IMR-90 (cell line): ENCODE results near the gene EMID1. TPM values are rescaled to one million over a fixed set of nuclear protein-coding genes. Genes with fewer than 3 reads are reported as not detected.

Experiments used
- ATAC-seq: fragments of 200-7000 bp; cut with Tn5 transposase; 2 replicates; pipeline ENCODE4 v1.9.1; 2020; ENCODE audit warnings: low read depth, mild to moderate bottlenecking, moderate library complexity
- BruUV-seq: library from RNA; stranded (reverse); fragments of 400-500 nt; replicated peaks from 2 replicates; lab custom pipeline; 2021; lab: Mats Ljungman, UMichigan
- CTCF ChIA-PET: fragments of 300-600 bp; formaldehyde crosslinking; extraction: SDS; loops from one replicate; lab custom pipeline; 2021; ENCODE audit warnings: antibody characterized with exemption; lab: Yijun Ruan, JAX
- POLR2A ChIA-PET: fragments of 300-600 bp; sonication (Branson Sonifier 250); formaldehyde crosslinking; loops from one replicate; lab custom pipeline; 2022; ENCODE audit warnings: antibody characterized with exemption; ENCODE audit not compliant: unreplicated experiment; lab: Charles Lee
- DNase-seq: peaks from one replicate; pipeline ENCODE4 v3.0.0; 2013
- H2AFZ ChIP-seq: replicated peaks from 2 replicates; pipeline ENCODE3; 2013; ENCODE audit warnings: low read length, mild to moderate bottlenecking; ENCODE audit not compliant: poor library complexity
- H2AK5ac ChIP-seq: 2 replicates; pipeline ENCODE4 v1.6.1; 2013; ENCODE audit warnings: low read depth, low read length, inconsistent platforms
- H2AK9ac ChIP-seq: replicated peaks from 2 replicates; pipeline ENCODE3; 2013; ENCODE audit warnings: mild to moderate bottlenecking, low read depth, low read length, moderate library complexity; ENCODE audit not compliant: poor library complexity
- H2BK120ac ChIP-seq: 2 replicates; pipeline ENCODE4 v1.6.1; 2013; ENCODE audit warnings: low read depth, low read length, inconsistent platforms
- H2BK15ac ChIP-seq: 3 replicates; pipeline ENCODE4 v1.6.1; 2013; ENCODE audit warnings: low read depth, low read length, inconsistent platforms
- H2BK20ac ChIP-seq: 2 replicates; pipeline ENCODE4 v1.6.1; 2013; ENCODE audit warnings: low read depth, mild to moderate bottlenecking, inconsistent platforms, low read length, moderate library complexity
- H2BK5ac ChIP-seq: 2 replicates; pipeline ENCODE4 v1.6.1; 2013; ENCODE audit warnings: mild to moderate bottlenecking, low read depth, low read length, inconsistent platforms; ENCODE audit not compliant: poor library complexity, severe bottlenecking
- H3K14ac ChIP-seq: replicated peaks from 2 replicates; pipeline ENCODE4 v1.6.1; 2013; ENCODE audit warnings: low read depth, low read length, inconsistent platforms
- H3K18ac ChIP-seq: 2 replicates; pipeline ENCODE4 v1.6.1; 2013; ENCODE audit warnings: low read depth, low read length, control low read depth
- H3K23ac ChIP-seq: 2 replicates; pipeline ENCODE4 v1.6.1; 2013; ENCODE audit warnings: low read depth, low read length, inconsistent platforms
- H3K27ac ChIP-seq: 2 replicates; pipeline ENCODE4 v1.5.1; 2013; ENCODE audit warnings: mild to moderate bottlenecking, control low read depth, low read length; ENCODE audit not compliant: insufficient read depth
- H3K27me3 ChIP-seq: 2 replicates; pipeline ENCODE4 v1.6.1; 2013; ENCODE audit warnings: low read length; ENCODE audit not compliant: control insufficient read depth, insufficient read depth
- H3K36me3 ChIP-seq: 2 replicates; pipeline ENCODE4 v1.6.1; 2013; ENCODE audit warnings: low read length, mixed read lengths; ENCODE audit not compliant: control insufficient read depth, insufficient read depth
- H3K4ac ChIP-seq: 2 replicates; pipeline ENCODE4 v1.6.1; 2013; ENCODE audit warnings: low read depth, low read length, inconsistent platforms
- H3K4me1 ChIP-seq: 2 replicates; pipeline ENCODE4 v1.6.1; 2013; ENCODE audit warnings: low read length, mixed read lengths; ENCODE audit not compliant: control insufficient read depth, insufficient read depth
- H3K4me2 ChIP-seq: 2 replicates; pipeline ENCODE4 v1.6.1; 2013; ENCODE audit warnings: low read depth, mild to moderate bottlenecking, control low read depth, low read length, moderate library complexity
- H3K4me3 ChIP-seq: 2 replicates; pipeline ENCODE4 v1.5.1; 2013; ENCODE audit warnings: low read depth, mild to moderate bottlenecking, control low read depth, low read length, moderate library complexity; ENCODE audit not compliant: insufficient read depth
- H3K56ac ChIP-seq: 2 replicates; pipeline ENCODE4 v1.6.1; 2013; ENCODE audit warnings: low read length, inconsistent platforms; ENCODE audit not compliant: insufficient read depth; ENCODE audit errors: extremely low read depth
- H3K79me1 ChIP-seq, 2 experiments: 2 replicates each; pipeline ENCODE4 v1.6.1; 2013; ENCODE audit warnings: low read length in 2 of 2, inconsistent platforms in 1 of 2, low read depth in 1 of 2
- H3K9ac ChIP-seq: 2 replicates; pipeline ENCODE4 v1.6.1; 2013; ENCODE audit warnings: low read depth, low read length, control low read depth
- H3K9me1 ChIP-seq: 2 replicates; pipeline ENCODE4 v1.6.1; 2013; ENCODE audit warnings: low read length, inconsistent platforms; ENCODE audit not compliant: insufficient read depth
- H3K9me3 ChIP-seq: 2 replicates; pipeline ENCODE4 v1.6.1; 2013; ENCODE audit warnings: low read length; ENCODE audit not compliant: control insufficient read depth, insufficient read depth
- H4K20me1 ChIP-seq: 2 replicates; pipeline ENCODE4 v1.6.1; 2013; ENCODE audit warnings: low read length, inconsistent platforms; ENCODE audit not compliant: insufficient read depth
- H4K5ac ChIP-seq: 2 replicates; pipeline ENCODE4 v1.6.1; 2013; ENCODE audit warnings: mild to moderate bottlenecking, low read depth, low read length, control low read depth
- H4K8ac ChIP-seq, 2 experiments: 2 replicates each; pipeline ENCODE4 v1.6.1; 2013; ENCODE audit warnings: low read depth in 2 of 2, low read length in 2 of 2, control low read depth in 1 of 2, inconsistent platforms in 1 of 2
- H4K91ac ChIP-seq: 2 replicates; pipeline ENCODE4 v1.6.1; 2013; ENCODE audit warnings: low read depth, low read length, inconsistent platforms; ENCODE audit not compliant: insufficient read depth
- BHLHE40 ChIP-seq: fragments of 150-350 bp; IDR thresholded peaks from 2 replicates; pipeline ENCODE4 v1.6.1; 2016; ENCODE audit warnings: mild to moderate bottlenecking, low read depth, low read length
- CTCF ChIP-seq: conservative IDR thresholded peaks from 2 replicates; pipeline ENCODE4 v1.5.1; 2012; ENCODE audit warnings: mild to moderate bottlenecking, low read depth, low read length, improper control_type of control experiment
- ELK1 ChIP-seq: fragments of 150-350 bp; IDR thresholded peaks from 2 replicates; pipeline ENCODE4 v1.6.1; 2016; ENCODE audit warnings: low read depth, mild to moderate bottlenecking, low read length, moderate library complexity, borderline replicate concordance
- POLR2A ChIP-seq: IDR thresholded peaks from 2 replicates; pipeline ENCODE4 v1.6.1; 2012; ENCODE audit warnings: mild to moderate bottlenecking, low read depth, low read length
- RAD21 ChIP-seq: IDR thresholded peaks from 2 replicates; pipeline ENCODE4 v1.6.1; 2012; ENCODE audit warnings: low read length, improper control_type of control experiment
- RCOR1 ChIP-seq: IDR thresholded peaks from 2 replicates; pipeline ENCODE4 v1.6.1; 2012; ENCODE audit warnings: mild to moderate bottlenecking, low read length, improper control_type of control experiment; ENCODE audit not compliant: insufficient replicate concordance
- RFX5 ChIP-seq: IDR thresholded peaks from 2 replicates; pipeline ENCODE4 v1.8.0; 2012; ENCODE audit warnings: low read depth, mild to moderate bottlenecking, low read length, moderate library complexity
- USF2 ChIP-seq: fragments of 150-350 bp; IDR thresholded peaks from 2 replicates; pipeline ENCODE4 v1.6.1; 2017; ENCODE audit warnings: mild to moderate bottlenecking, antibody characterized with exemption, low read length, low read depth
- WGBS, 2 experiments: methylation state at CpG; one replicate each; pipeline versions ENCODE4 v1.1.5 to v1.1.7; 2013; ENCODE audit warnings: missing lambda C conversion rate in 2 of 2; ENCODE audit not compliant: insufficient read length in 1 of 2; ENCODE audit errors: extremely low coverage in 2 of 2; 5-methylcytosine and 5-hydroxymethylcytosine counted together
- dilution Hi-C: fragments of 300-500 bp; cut with HindIII; formaldehyde crosslinking; loops from one replicate; pipeline ENCODE4 v1.14.3; 2018; ENCODE audit warnings: low sequenced_read_pairs; ENCODE audit not compliant: unreplicated experiment
- in situ Hi-C: fragments of 300-500 bp; cut with MboI; formaldehyde crosslinking; loops from 3 replicates; pipeline ENCODE4 v1.14.3; 2019; ENCODE audit warnings: low sequenced_read_pairs, inconsistent platforms, mixed read lengths
- intact Hi-C: fragments of 100-400 bp; cut with micrococcal nuclease; formaldehyde crosslinking; loops from 2 replicates; pipeline ENCODE4 v1.10.0; 2022
- polyA plus RNA-seq, 3 experiments: library from polyadenylated mRNA; depleted of rRNA; stranded (reverse); fragments of >200 nt; gene quantifications; 2 replicates each; pipeline ENCODE4 v1.2.3, GENCODE V29; 2012; ENCODE audit warnings: low replicate concordance in 1 of 3
- total RNA-seq: library from RNA; depleted of rRNA; stranded (reverse); fragments of >200 nt; gene quantifications from 2 replicates; pipeline ENCODE4 v1.2.3, GENCODE V29; 2012

Gene EMID1
- total and polyA plus RNA-seq, 2 of the 4 experiments (the other 2 are of a cell fraction) = 0.54 to 1.3 TPM

- no peak overlapping the region for H3K4ac ChIP-seq
- no peak overlapping the region for H3K27ac ChIP-seq
- H3K4me3 ChIP-seq = no peak overlapping the region
- no peaks in the 10 kb centered on the region for H3K4me1 ChIP-seq
- H3K79me1 ChIP-seq = no peaks in the 10 kb centered on the region
- H3K56ac ChIP-seq = no peak overlapping the region
- H3K36me3 ChIP-seq = no peaks in the 10 kb centered on the region
- ChIA-PET POLR2A (no interaction called here), CTCF (interaction anchor here (0.9 to 1.7 kb wide), 3 partner anchors 14 to 91 kb away, joined by 5 to 6 read pairs (median 6); no protein-coding TSS in a partner anchor)
- H4K8ac ChIP-seq = no peak overlapping the region
- H3K9ac ChIP-seq = no peak overlapping the region
- H3K9me3 ChIP-seq = peaks cover 3% of the 10 kb centered on the region; the same call in 1 of the 2 replicates
- H4K5ac ChIP-seq = no peak overlapping the region
- intact Hi-C loops (loop anchor here (1.0 to 2.0 kb wide), 6 partner anchors 42 to 644 kb away; no protein-coding TSS in a partner anchor), in situ Hi-C loops (loop anchor here (5.0 to 25.0 kb wide), 3 partner anchors 200 to 633 kb away; no protein-coding TSS in a partner anchor), dilution Hi-C loops (no loop called here)
- peaks cover 4% of the 10 kb centered on the region for H3K27me3 ChIP-seq
- no peak overlapping the region for H4K91ac ChIP-seq
- no peak overlapping the region for H3K18ac ChIP-seq
- H2BK20ac ChIP-seq = no peak overlapping the region
- no TSS peak for BruUV-seq
- H4K20me1 ChIP-seq = no peaks in the 10 kb centered on the region
- no peak overlapping the region for H3K14ac ChIP-seq
- H2AK9ac ChIP-seq = no peak overlapping the region
- peak overlapping the region; percentile 64 for H2AFZ ChIP-seq
- no peak overlapping the region for H2BK5ac ChIP-seq
- no peak overlapping the region for H3K23ac ChIP-seq
- no peak overlapping the region for H2BK120ac ChIP-seq
- peak; percentile 8; the same call in 1 of the 2 replicates for ATAC-seq
- H3K9me1 ChIP-seq = no peaks in the 10 kb centered on the region
- DNase-seq = no peak
- TF ChIP-seq USF2 = no peak
- TF ChIP-seq POLR2A = no peak
- TF ChIP-seq ELK1 = no peak
- no peak for TF ChIP-seq CTCF
- TF ChIP-seq RAD21 = no peak
- no peak for TF ChIP-seq BHLHE40
- TF ChIP-seq RCOR1 = no peak
- TF ChIP-seq RFX5 = no peak
- no peak overlapping the region for H2BK15ac ChIP-seq
- 80% methylated on average over 1 of the region's 7 CpGs; no CpG with 5 or more reads in 1 of the 2 experiments for WGBS, 2 experiments
- no peak overlapping the region for H3K4me2 ChIP-seq
- H2AK5ac ChIP-seq = no peak overlapping the region
Measured at GRCh38 chr22:29244785-29245625, 39.3 kb downstream of the EMID1 start.
